Stimulated activated naive B cell treated with anti-CD40 and anti-IgM and Interleukin-4, amounts not matched to agents 10 μg/mL and 1 μg/mL and 100 μg/mL, for 72 hours (primary cell): ENCODE data around the gene FAM210B.

Experiments
- ATAC-seq, 2 donors: fragments of 150-1000 bp; cut with Tn5 transposase; replicated peaks; 2 replicates each; pipeline ENCODE4 v1.10.0; 2021; ENCODE audit warnings: moderate library complexity in 1 of 2
- DNase-seq: peaks from one replicate; pipeline ENCODE4 v3.0.0; 2021
- H3K27ac Mint-ChIP-seq: one replicate; pipeline ENCODE4 v1.8.0; 2022; ENCODE audit warnings: mild to moderate bottlenecking, mixed read lengths
- H3K27me3 Mint-ChIP-seq, 2 donors: one replicate each; pipeline ENCODE4 v1.8.0; 2022; ENCODE audit warnings: mixed read lengths in 2 of 2
- H3K36me3 Mint-ChIP-seq, 2 donors: one replicate each; pipeline ENCODE4 v1.8.0; 2022; ENCODE audit warnings: mixed read lengths in 2 of 2, mild to moderate bottlenecking in 1 of 2
- H3K4me1 Mint-ChIP-seq, 2 donors: one replicate each; pipeline ENCODE4 v1.8.0; 2022; ENCODE audit warnings: mixed read lengths in 2 of 2, mild to moderate bottlenecking in 1 of 2
- H3K4me3 Mint-ChIP-seq, 2 donors: one replicate each; pipeline ENCODE4 v1.8.0; 2022; ENCODE audit warnings: mild to moderate bottlenecking in 2 of 2, mixed read lengths in 2 of 2, moderate library complexity in 1 of 2
- H3K9me3 Mint-ChIP-seq, 2 donors: one replicate each; pipeline ENCODE4 v1.8.0; 2022; ENCODE audit warnings: mixed read lengths in 2 of 2, mild to moderate bottlenecking in 1 of 2

Gene FAM210B

GRCh38 chr20:56350842-56351241 is 7.9 kb upstream of the FAM210B start:
- H3K27me3 Mint-ChIP-seq = peaks cover 41 to 42% of the 10 kb centered on the region in 2 donors
- no peak overlapping the region for H3K4me3 Mint-ChIP-seq
- no peak overlapping the region for H3K27ac Mint-ChIP-seq
- DNase-seq = no peak
- no peaks in the 10 kb centered on the region for H3K9me3 Mint-ChIP-seq
- no peaks in the 10 kb centered on the region for H3K36me3 Mint-ChIP-seq
- no peak for ATAC-seq
- no peaks in the 10 kb centered on the region for H3K4me1 Mint-ChIP-seq

GRCh38 chr20:56352345-56353055 is 6.3 kb upstream of the FAM210B start:
- ATAC-seq (no peak), DNase-seq (no peak)
- H3K36me3 Mint-ChIP-seq = no peaks in the 10 kb centered on the region
- H3K27me3 Mint-ChIP-seq = peaks cover 32 to 33% of the 10 kb centered on the region in 2 donors
- H3K4me1 Mint-ChIP-seq = no peaks in the 10 kb centered on the region
- no peak overlapping the region for H3K4me3 Mint-ChIP-seq
- H3K9me3 Mint-ChIP-seq = no peaks in the 10 kb centered on the region
- no peak overlapping the region for H3K27ac Mint-ChIP-seq

DNA sequence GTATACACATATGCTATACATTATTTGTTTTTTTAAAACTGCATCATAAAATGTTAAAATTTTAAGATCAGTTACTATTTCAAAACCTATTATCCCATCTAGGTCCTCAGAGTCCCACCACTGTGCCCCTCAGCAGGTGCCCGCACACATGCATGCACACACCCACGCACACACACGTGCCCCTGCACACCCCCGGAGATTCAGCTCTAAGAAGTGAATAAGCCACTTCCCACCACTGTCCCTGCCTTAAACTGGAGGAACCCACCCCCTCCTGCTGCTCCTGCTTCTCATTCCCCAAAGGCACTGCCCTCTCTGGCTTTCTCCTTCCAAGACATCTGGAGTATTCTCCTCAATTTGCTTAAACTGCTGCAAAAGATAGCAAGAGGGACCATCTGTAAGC is 5.4 kb upstream of the FAM210B start:
- H3K9me3 Mint-ChIP-seq = no peaks in the 10 kb centered on the region
- ATAC-seq (no peak), DNase-seq (no peak)
- H3K4me1 Mint-ChIP-seq = no peaks in the 10 kb centered on the region
- no peaks in the 10 kb centered on the region for H3K36me3 Mint-ChIP-seq
- no peak overlapping the region for H3K4me3 Mint-ChIP-seq
- H3K27me3 Mint-ChIP-seq = peaks cover 23 to 24% of the 10 kb centered on the region in 2 donors
- H3K27ac Mint-ChIP-seq = no peak overlapping the region

DNA sequence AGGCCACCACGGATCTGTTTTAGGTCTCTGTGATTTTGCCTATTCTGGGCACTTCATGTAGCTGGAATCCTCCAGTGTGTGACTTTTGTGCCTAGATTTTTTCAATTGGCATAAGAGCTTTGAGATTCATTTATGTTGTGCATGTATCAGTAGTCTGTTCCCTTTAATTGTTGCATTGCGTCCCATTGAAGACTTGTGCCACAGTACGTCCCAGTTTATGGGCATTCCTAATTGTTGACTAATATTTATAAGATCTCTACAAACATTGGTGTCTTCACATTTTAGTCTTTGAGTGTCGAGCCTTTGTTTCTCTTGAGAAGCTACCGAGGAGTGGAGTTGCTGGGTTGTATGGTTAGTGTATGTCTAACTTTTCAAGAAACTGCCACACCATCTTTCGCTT is 704 bp upstream of the FAM210B start:
- Mint-ChIP-seq H3K27me3 (peaks cover 0 to 5% of the 10 kb centered on the region in 2 donors), H3K9me3 (no peaks in the 10 kb centered on the region), H3K4me1 (peaks cover 9 to 13% of the 10 kb centered on the region in 2 donors), H3K27ac (no peak overlapping the region), H3K36me3 (no peaks in the 10 kb centered on the region), H3K4me3 (peak overlapping the region in 1 of 2 donors; percentile 70)
- DNase-seq (no peak), ATAC-seq (no peak)

GRCh38 chr20:56359212-56360132 is 698 bp downstream of the FAM210B start:
- peak; percentile 50 to 52 for ATAC-seq
- H3K27ac Mint-ChIP-seq = peak overlapping the region; percentile 25
- H3K36me3 Mint-ChIP-seq = no peaks in the 10 kb centered on the region
- H3K4me1 Mint-ChIP-seq = peaks cover 9 to 13% of the 10 kb centered on the region in 2 donors
- H3K27me3 Mint-ChIP-seq = peaks cover 0 to 5% of the 10 kb centered on the region in 2 donors
- DNase-seq = no peak
- H3K9me3 Mint-ChIP-seq = no peaks in the 10 kb centered on the region
- peak overlapping the region; percentile 87 to 89 for H3K4me3 Mint-ChIP-seq

DNA sequence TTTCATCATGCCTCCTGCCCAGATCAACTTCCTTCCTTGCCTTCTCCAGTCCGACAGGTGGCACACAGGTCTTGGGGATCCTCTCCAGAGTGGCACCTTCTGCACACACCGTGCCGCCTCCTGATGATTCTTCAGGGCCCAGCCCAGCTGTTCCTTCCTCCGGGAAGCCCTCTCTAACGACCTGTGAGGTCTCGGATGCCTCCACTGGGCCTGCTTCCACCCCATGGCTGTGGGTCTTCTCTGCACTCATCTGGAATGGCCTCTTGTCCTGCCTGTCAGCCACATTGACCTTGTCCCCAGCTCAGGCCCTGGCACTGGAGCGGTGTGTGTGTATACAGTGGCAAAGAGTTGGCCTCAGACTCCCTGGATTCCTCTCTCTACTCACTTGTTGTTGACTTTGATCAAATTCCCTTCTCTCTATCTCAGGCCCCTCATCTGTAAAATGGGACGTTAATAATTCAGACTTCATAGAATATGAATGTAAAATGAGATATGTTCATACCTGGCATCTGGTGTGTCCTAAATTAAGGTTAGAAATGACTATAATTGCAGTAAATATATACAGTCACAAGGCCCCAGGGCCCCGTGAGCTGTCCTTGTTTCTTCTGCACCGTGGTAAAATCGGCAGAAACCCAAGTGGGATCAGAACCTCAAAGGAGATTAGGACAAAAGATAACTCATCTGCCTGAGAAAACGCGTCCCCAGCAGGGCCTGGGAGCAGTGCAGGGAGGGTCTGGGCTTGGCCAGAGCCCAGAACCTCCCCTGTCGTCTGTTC is 1.5 kb downstream of the FAM210B start:
- Mint-ChIP-seq H3K4me3 (peak overlapping the region; percentile 71 to 85), H3K36me3 (peaks cover 0 to under 1% of the 10 kb centered on the region in 2 donors), H3K4me1 (peaks cover 9 to 13% of the 10 kb centered on the region in 2 donors), H3K27me3 (peaks cover 0 to 5% of the 10 kb centered on the region in 2 donors), H3K9me3 (no peaks in the 10 kb centered on the region), H3K27ac (peak overlapping the region; percentile 86)
- DNase-seq (no peak), ATAC-seq (no peak)

DNA sequence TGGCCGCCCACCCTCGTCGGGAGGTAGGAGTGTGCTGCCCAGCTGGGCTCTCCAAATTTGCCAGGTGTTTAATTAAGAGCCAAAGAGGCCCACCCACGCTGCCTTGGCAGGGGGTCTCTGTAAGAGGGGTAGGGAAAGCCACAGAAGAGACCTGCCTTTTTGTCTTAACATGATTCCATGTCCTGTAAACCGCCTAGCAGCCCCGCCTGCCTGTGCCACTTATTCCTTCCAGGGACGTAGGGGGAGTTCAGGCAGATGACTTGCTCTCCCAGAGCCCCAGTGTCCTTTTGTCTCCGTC is 2.1 kb downstream of the FAM210B start:
- Mint-ChIP-seq H3K27me3 (peaks cover 0 to 5% of the 10 kb centered on the region in 2 donors), H3K27ac (no peak overlapping the region), H3K36me3 (peaks cover 0 to 3% of the 10 kb centered on the region in 2 donors), H3K9me3 (no peaks in the 10 kb centered on the region), H3K4me3 (no peak overlapping the region), H3K4me1 (peaks cover 9 to 13% of the 10 kb centered on the region in 2 donors)
- ATAC-seq (no peak), DNase-seq (no peak)

DNA sequence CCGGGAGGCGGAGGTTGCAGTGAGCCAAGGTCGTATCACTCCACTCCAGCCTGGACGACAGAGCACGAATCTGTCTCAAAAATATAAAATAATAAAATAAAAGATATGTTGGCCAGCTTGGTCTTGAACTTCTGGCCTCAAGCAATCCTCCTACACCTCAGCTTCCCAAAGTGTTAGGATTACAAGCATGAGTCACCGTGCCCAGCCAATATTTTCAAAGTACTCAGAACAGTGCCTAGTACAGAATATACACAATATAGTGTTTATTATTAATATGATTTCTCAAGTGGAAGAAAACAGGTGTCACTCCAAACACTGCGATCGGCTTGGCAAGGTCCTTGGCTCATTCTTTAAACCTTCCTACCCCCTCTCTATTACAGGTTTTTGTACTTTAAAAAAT is 3.1 kb downstream of the FAM210B start:
- Mint-ChIP-seq H3K36me3 (peaks cover 0 to 3% of the 10 kb centered on the region in 2 donors), H3K27ac (no peak overlapping the region), H3K4me1 (peaks cover 9 to 13% of the 10 kb centered on the region in 2 donors), H3K9me3 (no peaks in the 10 kb centered on the region), H3K4me3 (no peak overlapping the region), H3K27me3 (peaks cover 0 to 5% of the 10 kb centered on the region in 2 donors)
- no peak for DNase-seq
- no peak for ATAC-seq

- ATAC-seq = no peak
- Mint-ChIP-seq H3K9me3 (no peaks in the 10 kb centered on the region), H3K36me3 (peaks cover 0 to 3% of the 10 kb centered on the region in 2 donors), H3K27me3 (peaks cover 0 to 5% of the 10 kb centered on the region in 2 donors), H3K27ac (no peak overlapping the region), H3K4me1 (peaks cover 9 to 13% of the 10 kb centered on the region in 2 donors), H3K4me3 (no peak overlapping the region)
- no peak for DNase-seq
Measured at GRCh38 chr20:56362833-56363413, 4.1 kb downstream of the FAM210B start.

DNA sequence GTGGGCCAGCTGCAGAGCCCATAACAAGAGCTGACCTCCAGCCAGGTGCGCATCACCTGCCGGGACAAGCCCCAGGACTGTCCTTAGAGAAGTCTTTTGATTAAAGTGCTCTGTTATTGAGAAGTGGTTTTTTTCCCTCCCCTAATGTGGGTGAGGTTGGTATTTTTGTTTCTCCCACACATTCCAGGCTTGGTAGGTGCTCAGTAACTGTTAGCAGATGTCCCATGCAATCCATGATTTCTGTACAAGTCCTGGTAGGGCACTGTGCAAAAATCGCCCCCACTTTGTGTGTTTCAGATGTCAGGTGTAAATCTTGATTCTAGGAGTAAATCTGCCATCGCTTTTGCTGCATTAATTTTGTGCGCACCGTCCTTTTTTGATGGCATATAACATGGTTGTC is 4.7 kb downstream of the FAM210B start:
- no peak for ATAC-seq
- H3K27ac Mint-ChIP-seq = no peak overlapping the region
- no peak overlapping the region for H3K4me3 Mint-ChIP-seq
- DNase-seq = no peak
- no peaks in the 10 kb centered on the region for H3K9me3 Mint-ChIP-seq
- H3K4me1 Mint-ChIP-seq = peaks cover 9 to 13% of the 10 kb centered on the region in 2 donors
- peaks cover 3% of the 10 kb centered on the region in 2 donors for H3K36me3 Mint-ChIP-seq
- H3K27me3 Mint-ChIP-seq = peaks cover 0 to 5% of the 10 kb centered on the region in 2 donors

DNA sequence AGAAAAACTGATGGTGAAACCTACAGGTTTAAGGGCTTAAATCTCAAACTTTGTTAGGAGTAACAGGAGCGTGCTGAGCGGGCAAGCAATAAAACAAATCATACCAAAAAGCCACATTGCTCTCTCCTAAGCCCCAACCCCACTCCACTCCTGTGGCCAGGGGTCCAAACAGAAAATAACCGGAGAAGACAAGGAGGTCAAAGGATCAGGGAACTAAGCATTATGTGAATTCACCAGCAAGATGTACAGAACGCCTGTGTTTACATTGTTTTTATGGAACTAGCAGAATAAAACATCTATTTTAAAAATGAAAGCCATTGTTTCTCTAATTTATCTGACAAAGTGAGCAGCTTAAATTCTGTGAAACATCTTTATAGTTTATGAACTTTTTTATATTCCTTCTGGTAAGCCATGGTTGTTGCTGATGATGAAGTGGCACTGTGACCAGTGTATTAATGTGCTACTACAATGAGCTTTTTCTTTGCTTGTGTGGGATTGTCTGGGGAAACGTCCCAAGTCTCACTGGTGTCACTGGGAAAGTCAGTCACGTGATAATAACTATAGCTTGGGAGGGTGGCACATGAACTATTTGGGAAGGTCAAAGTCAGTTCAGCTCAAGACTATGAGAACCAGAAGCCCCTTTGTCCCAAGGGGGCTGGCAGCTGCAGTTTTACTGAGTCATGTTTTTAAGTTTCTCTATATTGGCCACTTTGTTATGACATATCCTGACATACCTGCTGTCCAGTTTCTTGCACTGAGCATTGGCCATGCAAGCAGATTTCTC is 9.8 kb downstream of the FAM210B start:
- no peak overlapping the region for H3K4me3 Mint-ChIP-seq
- H3K9me3 Mint-ChIP-seq = no peaks in the 10 kb centered on the region
- no peak for DNase-seq
- no peak overlapping the region for H3K27ac Mint-ChIP-seq
- ATAC-seq = no peak
- H3K4me1 Mint-ChIP-seq = no peaks in the 10 kb centered on the region
- peaks cover 12 to 21% of the 10 kb centered on the region in 2 donors for H3K36me3 Mint-ChIP-seq
- H3K27me3 Mint-ChIP-seq = no peaks in the 10 kb centered on the region

DNA sequence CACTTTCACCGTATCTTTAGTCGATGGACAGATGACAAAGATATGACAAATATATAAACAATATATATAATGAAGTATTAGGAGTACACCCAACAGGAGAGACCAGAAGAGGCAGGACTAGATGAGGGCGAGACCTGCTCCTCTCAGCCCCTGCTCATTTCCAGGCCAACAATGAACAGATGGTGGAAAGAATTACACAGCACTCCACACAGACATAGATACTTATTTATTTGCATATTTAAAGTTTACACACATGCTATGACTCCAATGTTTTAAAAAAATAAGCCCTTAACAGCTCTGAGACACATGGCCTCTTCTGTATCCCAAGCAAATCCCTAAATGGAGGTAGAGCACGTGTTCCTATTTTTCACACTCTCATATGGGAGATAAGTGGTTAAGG is 10.4 kb downstream of the FAM210B start:
- Mint-ChIP-seq H3K27me3 (no peaks in the 10 kb centered on the region), H3K36me3 (peaks cover 12 to 23% of the 10 kb centered on the region in 2 donors), H3K27ac (no peak overlapping the region), H3K4me3 (no peak overlapping the region), H3K4me1 (no peaks in the 10 kb centered on the region), H3K9me3 (no peaks in the 10 kb centered on the region)
- ATAC-seq = no peak
- no peak for DNase-seq

DNA sequence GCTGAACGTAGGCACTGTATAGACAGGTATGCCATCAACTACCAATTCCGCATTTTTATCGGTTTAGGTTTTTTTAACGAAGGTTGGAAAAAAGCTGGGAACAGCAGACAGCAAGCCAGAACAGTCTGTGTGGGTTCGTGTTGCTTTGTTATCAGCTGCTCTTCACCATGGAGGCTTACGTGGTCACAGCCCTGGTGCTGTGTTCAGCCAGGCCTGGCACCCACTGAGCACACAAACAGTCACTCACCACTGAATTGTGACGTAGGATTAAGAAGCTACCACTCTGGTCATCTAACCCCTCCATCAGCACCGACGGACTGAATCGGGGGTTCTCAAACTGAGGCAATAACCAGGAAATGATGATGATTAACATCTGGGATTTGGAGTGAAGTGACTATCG is 13.2 kb downstream of the FAM210B start:
- Mint-ChIP-seq H3K27me3 (no peaks in the 10 kb centered on the region), H3K4me3 (no peak overlapping the region), H3K36me3 (peaks cover 16 to 25% of the 10 kb centered on the region in 2 donors), H3K9me3 (no peaks in the 10 kb centered on the region), H3K4me1 (peaks cover 0 to 1% of the 10 kb centered on the region in 2 donors), H3K27ac (no peak overlapping the region)
- ATAC-seq (no peak), DNase-seq (no peak)
